ENCODE data around the gene IFI6. TPM values are rescaled to one million over a fixed set of nuclear protein-coding genes. Genes with fewer than 3 reads are reported as not detected.

IFI6 gene
- total and polyA plus RNA-seq, 2 of the 8 experiments (the other 6 are each of a cell fraction or from before 2014, with no cell fraction given), result 6.1 to 13.2 TPM

DNA sequence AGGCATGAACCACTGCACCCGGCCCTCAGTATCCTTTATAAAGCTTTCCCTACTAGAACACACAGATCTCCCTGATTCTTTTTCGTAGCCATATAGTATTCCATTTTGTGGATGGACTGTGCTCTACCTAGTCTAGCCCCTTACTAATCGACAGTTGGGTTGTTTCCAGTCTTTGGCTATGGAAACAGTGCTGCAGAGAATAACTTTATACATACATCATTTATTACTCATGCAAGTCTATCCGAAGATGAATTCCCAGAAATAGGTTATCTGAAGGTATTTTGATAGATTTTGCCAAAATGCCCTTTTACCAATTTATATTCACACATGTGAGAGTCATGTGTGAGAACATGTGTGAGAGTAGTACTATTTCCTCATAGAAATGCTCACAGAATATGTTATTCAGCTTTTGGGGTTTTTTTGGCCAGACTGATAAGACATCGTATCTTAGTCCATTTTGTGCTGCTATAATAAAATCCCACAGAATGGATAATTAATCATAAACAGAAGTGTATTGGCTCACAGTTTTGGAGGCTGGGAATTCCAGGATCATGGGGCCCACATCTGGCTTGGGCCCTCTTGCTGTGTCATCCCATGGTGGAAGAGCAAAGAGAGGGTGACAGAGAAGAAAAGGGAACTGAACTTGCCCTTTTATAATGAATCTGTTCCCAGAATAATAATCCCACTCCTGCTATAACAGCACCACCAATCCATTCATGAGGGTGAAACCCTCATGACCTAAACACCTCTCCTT lies 19.7 kb downstream of the IFI6 start:
- CTCF ChIA-PET (ENCODE audit: partially characterized antibody), result interaction anchor here (0.7 to 6.2 kb wide), 10 partner anchors 8 to 114 kb away, joined by 3 to 47 read pairs (median 3); no protein-coding TSS in a partner anchor
- WGBS, 2 experiments (ENCODE audit: extremely low coverage in 1 of 2, insufficient coverage in 1 of 2, insufficient read length in 1 of 2, insufficient replicate concordance in 2 of 2, low coverage in 1 of 2, low lambda C conversion rate in 2 of 2, missing lambda C conversion rate in 1 of 2), result 95% methylated on average over 5 of the region's 5 CpGs; no CpG with 5 or more reads in 1 of the 2 experiments
- TF ChIP-seq CEBPB (IDR thresholded peaks at IDR 0.05; ENCODE audit: low read depth, low read length) (no peak), PHF8 (conservative IDR thresholded peaks at IDR 0.05; ENCODE audit: low read depth, low read length) (no peak), CTBP2 (IDR thresholded peaks at IDR 0.05; ENCODE audit: borderline replicate concordance, insufficient read depth, insufficient read length, low read length) (no peak), TCF12 (IDR thresholded peaks at IDR 0.05; ENCODE audit: low read depth, low read length) (no peak), KDM5A (IDR thresholded peaks at IDR 0.05; ENCODE audit: low read length) (no peak), POU5F1 (IDR thresholded peaks at IDR 0.05; ENCODE audit: low read depth, low read length) (no peak), BCL11A (IDR thresholded peaks at IDR 0.05; ENCODE audit: low read depth in 2 of 2, low read length in 2 of 2) (no peak), YY1 (IDR thresholded peaks at IDR 0.05; ENCODE audit: low read depth, low read length) (no peak), CHD2 (IDR thresholded peaks at IDR 0.05; ENCODE audit: low read length) (no peak), RBBP5 (IDR thresholded peaks at IDR 0.05; ENCODE audit: borderline replicate concordance, low read depth, low read length) (no peak)
- TF ChIP-seq, protein P1, sequence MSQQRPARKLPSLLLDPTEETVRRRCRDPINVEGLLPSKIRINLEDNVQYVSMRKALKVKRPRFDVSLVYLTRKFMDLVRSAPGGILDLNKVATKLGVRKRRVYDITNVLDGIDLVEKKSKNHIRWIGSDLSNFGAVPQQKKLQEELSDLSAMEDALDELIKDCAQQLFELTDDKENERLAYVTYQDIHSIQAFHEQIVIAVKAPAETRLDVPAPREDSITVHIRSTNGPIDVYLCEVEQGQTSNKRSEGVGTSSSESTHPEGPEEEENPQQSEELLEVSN (IDR thresholded peaks at IDR 0.05), result no peak
- TF ChIP-seq, protein P2, sequence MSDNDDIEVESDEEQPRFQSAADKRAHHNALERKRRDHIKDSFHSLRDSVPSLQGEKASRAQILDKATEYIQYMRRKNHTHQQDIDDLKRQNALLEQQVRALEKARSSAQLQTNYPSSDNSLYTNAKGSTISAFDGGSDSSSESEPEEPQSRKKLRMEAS (IDR thresholded peaks at IDR 0.05), result no peak

More for the DNA sequence above, 19.7 kb downstream of the IFI6 start:
- Histone ChIP-seq H3K79me1 (ENCODE audit: low read depth, low read length) (no peaks in the 10 kb centered on the region), H2AFZ (ENCODE audit: low read length) (no peak overlapping the region), H3K9me3 (ENCODE audit: insufficient read depth in 2 of 2, low read depth in 1 of 2, low read length in 1 of 2) (no peaks in the 10 kb centered on the region), H3K23ac (ENCODE audit: insufficient read length) (no peak overlapping the region), H3K4me2 (ENCODE audit: insufficient read depth in 1 of 2, low read depth in 2 of 2, low read length in 2 of 2) (no peak overlapping the region), H2BK12ac (ENCODE audit: low read depth, low read length) (peak overlapping the region; percentile 27; the same call in 1 of the 2 replicates), H3K27me3 (replicated peaks in 1 of 4; ENCODE audit: control insufficient read depth in 3 of 4, extremely low read depth in 1 of 4, insufficient read depth in 3 of 4, low read length in 3 of 4) (no peaks in the 10 kb centered on the region), H3K56ac (replicated peaks; ENCODE audit: insufficient read length, low read depth, low read length) (no peak overlapping the region), H2BK15ac (ENCODE audit: low read length) (0 out of 2 replicates have a peak overlapping the region, but pooled peaks have one; percentile 46), H4K91ac (replicated peaks; ENCODE audit: insufficient read length, low read length) (no peak overlapping the region), H3K4me3 (ENCODE audit: extremely low read depth in 1 of 4, insufficient read depth in 2 of 4, low read depth in 3 of 4, low read length in 4 of 4) (no peak overlapping the region), H2BK120ac (replicated peaks; ENCODE audit: low read depth, low read length) (no peak overlapping the region), H2BK5ac (ENCODE audit: low read depth, low read length) (no peak overlapping the region), H3K4me1 (replicated peaks in 1 of 4; ENCODE audit: control insufficient read depth in 3 of 4, insufficient read depth in 4 of 4, low read length in 3 of 4) (peaks cover 12 to 18% (median 16%) of the 10 kb centered on the region in 4 experiments), H4K20me1 (replicated peaks in 1 of 2; ENCODE audit: control insufficient read depth in 1 of 2, insufficient read depth in 2 of 2, low read length in 2 of 2) (no peaks in the 10 kb centered on the region), H4K8ac (ENCODE audit: extremely low read depth, insufficient read depth, low read length) (no peak overlapping the region), H3K14ac (ENCODE audit: insufficient read length) (no peak overlapping the region), H2AK5ac (ENCODE audit: low read depth, low read length) (no peak overlapping the region), H3K9ac (replicated peaks in 1 of 4; ENCODE audit: extremely low read depth in 1 of 4, low read depth in 3 of 4, low read length in 3 of 4) (no peak overlapping the region), H3K4ac (replicated peaks; ENCODE audit: insufficient read length, low read depth, low read length) (no peak overlapping the region), H3K36me3 (ENCODE audit: control insufficient read depth in 2 of 4, insufficient read depth in 4 of 4, low read length in 3 of 4) (no peaks in the 10 kb centered on the region), H3K18ac (ENCODE audit: extremely low read depth, low read length) (no peak overlapping the region), H3K27ac (ENCODE audit: low read depth, low read length) (no peak overlapping the region), H3K79me2 (ENCODE audit: control insufficient read depth in 1 of 2, insufficient read depth in 2 of 2, low read length in 2 of 2) (no peaks in the 10 kb centered on the region), H2BK20ac (ENCODE audit: low read length) (no peak overlapping the region), H3K23me2 (ENCODE audit: low read depth, low read length) (no peaks in the 10 kb centered on the region), H4K5ac (ENCODE audit: insufficient read length, low read depth, low read length) (no peak overlapping the region)
- POLR2A ChIA-PET (ENCODE audit: partially characterized antibody), result interaction anchor here (0.6 kb wide), 1 partner anchor 330 kb away, joined by 3 read pairs; no protein-coding TSS in a partner anchor
- no peak for DNase-seq (ENCODE audit: low read depth in 1 of 2, low spot score in 2 of 2)
- FAIRE-seq, result no peak

All from H1 (cell line).